WTC11 (cell line): ENCODE data around the gene ZDHHC8. TPM values are rescaled to one million over a fixed set of nuclear protein-coding genes. Genes with fewer than 3 reads are reported as not detected.

Source experiments
- ATAC-seq: fragments of 200-7000 bp; cut with Tn5 transposase; 2 replicates; pipeline ENCODE4 v1.10.0; 2021; ENCODE audit warnings: mild to moderate bottlenecking, moderate library complexity
- CTCF ChIA-PET: fragments of 300-600 bp; sonication (Branson Sonifier 250); formaldehyde crosslinking; loops from one replicate; lab custom pipeline; 2021; ENCODE audit warnings: antibody characterized with exemption; lab: Charles Lee
- POLR2A ChIA-PET: fragments of 350-600 bp; sonication (Branson Sonifier 250); formaldehyde crosslinking; loops from one replicate; lab custom pipeline; 2021; ENCODE audit warnings: antibody characterized with exemption; lab: Charles Lee
- DNase-seq: peaks from one replicate; pipeline ENCODE4 v3.0.0; 2021; ENCODE audit warnings: low spot score
- H3K27ac Mint-ChIP-seq: 2 replicates; pipeline ENCODE4 v1.8.0; 2021; ENCODE audit warnings: mixed read lengths
- H3K27me3 Mint-ChIP-seq: 2 replicates; pipeline ENCODE4 v1.8.0; 2021; ENCODE audit warnings: low read depth, mild to moderate bottlenecking, moderate library complexity, mixed read lengths
- H3K36me3 Mint-ChIP-seq: 2 replicates; pipeline ENCODE4 v1.8.0; 2021; ENCODE audit warnings: mixed read lengths
- H3K4me1 Mint-ChIP-seq: 2 replicates; pipeline ENCODE4 v1.8.0; 2022; ENCODE audit warnings: mixed read lengths
- H3K4me3 Mint-ChIP-seq: 2 replicates; pipeline ENCODE4 v1.8.0; 2021; ENCODE audit warnings: mild to moderate bottlenecking, moderate library complexity, mixed read lengths
- H3K9me3 Mint-ChIP-seq: 2 replicates; pipeline ENCODE4 v1.8.0; 2021; ENCODE audit warnings: mixed read lengths
- ATF1 ChIP-seq: sonication (generic); formaldehyde crosslinking; IDR thresholded peaks from 2 replicates; pipeline ENCODE4 v1.8.1; 2023; ENCODE audit warnings: mild to moderate bottlenecking, moderate library complexity, missing genetic modification reagents
- GTF2I ChIP-seq: fragments of 250-450 bp; sonication (Bioruptor Pico); conservative IDR thresholded peaks from 2 replicates; pipeline ENCODE4 v1.4.0; 2021; ENCODE audit warnings: mild to moderate bottlenecking
- IRF2 ChIP-seq: sonication (generic); formaldehyde crosslinking; IDR thresholded peaks from 2 replicates; pipeline ENCODE4 v1.8.0; 2022; ENCODE audit warnings: low read depth, missing genetic modification reagents, borderline replicate concordance
- NFYB ChIP-seq: sonication (generic); formaldehyde crosslinking; conservative IDR thresholded peaks from 2 replicates; pipeline ENCODE4 v1.8.0; 2022; ENCODE audit warnings: low read depth, missing genetic modification reagents
- NR1H2 ChIP-seq: sonication (generic); formaldehyde crosslinking; IDR thresholded peaks from 2 replicates; pipeline ENCODE4 v1.9.0; 2021; ENCODE audit warnings: mild to moderate bottlenecking, moderate library complexity, missing genetic modification reagents
- NR3C1 ChIP-seq: sonication (generic); formaldehyde crosslinking; conservative IDR thresholded peaks from 2 replicates; pipeline ENCODE4 v1.8.1; 2023; ENCODE audit warnings: low read depth, mild to moderate bottlenecking, missing genetic modification reagents
- PRRX2 ChIP-seq: fragments of 250-450 bp; sonication (Bioruptor Pico); IDR thresholded peaks from 2 replicates; pipeline ENCODE4 v1.8.0; 2021; ENCODE audit warnings: mild to moderate bottlenecking
- SP1 ChIP-seq: sonication (generic); formaldehyde crosslinking; conservative IDR thresholded peaks from 2 replicates; pipeline ENCODE4 v1.8.1; 2022; ENCODE audit warnings: missing genetic modification reagents
- TEAD1 ChIP-seq: sonication (generic); formaldehyde crosslinking; IDR thresholded peaks from 2 replicates; pipeline ENCODE4 v1.8.0; 2022; ENCODE audit warnings: mild to moderate bottlenecking, missing genetic modification reagents
- ZNF121 ChIP-seq: sonication (generic); formaldehyde crosslinking; IDR thresholded peaks from 2 replicates; pipeline ENCODE4 v1.8.0; 2023; ENCODE audit warnings: missing genetic modification reagents
- ZNF671 ChIP-seq: fragments of 250-450 bp; sonication (Bioruptor Pico); IDR thresholded peaks from 2 replicates; pipeline ENCODE4 v1.8.0; 2021; ENCODE audit warnings: mild to moderate bottlenecking
- total RNA-seq: library from RNA; stranded (reverse); gene quantifications from 3 replicates; pipeline ENCODE4 v1.2.3, GENCODE V29; 2021
- TF ChIP-seq, protein P1 (sequence below): fragments of 250-450 bp; sonication (Bioruptor Pico); IDR thresholded peaks from 2 replicates; pipeline ENCODE4 v1.9.0; 2021; ENCODE audit warnings: mild to moderate bottlenecking
- TF ChIP-seq, protein P2 (sequence below): sonication (generic); formaldehyde crosslinking; IDR thresholded peaks from 2 replicates; pipeline ENCODE4 v1.8.1; 2023; ENCODE audit warnings: mild to moderate bottlenecking, missing genetic modification reagents
- TF ChIP-seq, protein P3 (sequence below): fragments of 250-450 bp; sonication (Bioruptor Pico); IDR thresholded peaks from 2 replicates; pipeline ENCODE4 v1.9.0; 2021; ENCODE audit warnings: mild to moderate bottlenecking, borderline replicate concordance
- TF ChIP-seq, protein P4 (sequence below): fragments of 250-450 bp; sonication (Bioruptor Pico); IDR thresholded peaks from 2 replicates; pipeline ENCODE4 v1.9.0; 2021; ENCODE audit warnings: moderate library complexity, mild to moderate bottlenecking, inconsistent platforms, borderline replicate concordance
- TF ChIP-seq, protein P5 (sequence below): fragments of 250-450 bp; sonication (Bioruptor Pico); IDR thresholded peaks from 2 replicates; pipeline ENCODE4 v2.1.2; 2022; ENCODE audit warnings: mild to moderate bottlenecking, moderate library complexity

The ZDHHC8 gene
- total RNA-seq, 1 experiment from 2014 or later = 79.7 TPM

DNA sequence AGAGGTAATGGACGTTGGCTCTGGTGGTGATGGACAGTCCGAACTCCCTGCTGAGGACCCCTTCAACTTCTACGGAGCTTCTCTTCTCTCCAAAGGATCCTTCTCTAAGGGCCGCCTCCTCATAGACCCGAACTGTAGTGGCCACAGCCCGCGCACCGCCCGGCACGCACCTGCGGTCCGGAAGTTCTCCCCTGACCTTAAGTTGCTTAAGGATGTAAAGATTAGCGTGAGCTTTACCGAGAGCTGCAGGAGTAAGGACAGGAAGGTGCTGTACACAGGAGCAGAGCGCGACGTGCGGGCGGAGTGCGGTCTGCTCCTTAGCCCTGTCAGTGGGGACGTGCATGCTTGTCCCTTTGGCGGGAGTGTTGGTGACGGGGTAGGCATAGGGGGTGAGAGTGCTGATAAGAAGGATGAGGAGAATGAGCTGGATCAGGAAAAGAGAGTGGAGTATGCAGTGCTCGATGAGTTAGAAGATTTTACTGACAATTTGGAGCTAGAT, 45.5 kb upstream of the ZDHHC8 start (continued):
- no peak for TF ChIP-seq ZNF671 (CRISPR knock-in tag)
- TF ChIP-seq, protein P1, sequence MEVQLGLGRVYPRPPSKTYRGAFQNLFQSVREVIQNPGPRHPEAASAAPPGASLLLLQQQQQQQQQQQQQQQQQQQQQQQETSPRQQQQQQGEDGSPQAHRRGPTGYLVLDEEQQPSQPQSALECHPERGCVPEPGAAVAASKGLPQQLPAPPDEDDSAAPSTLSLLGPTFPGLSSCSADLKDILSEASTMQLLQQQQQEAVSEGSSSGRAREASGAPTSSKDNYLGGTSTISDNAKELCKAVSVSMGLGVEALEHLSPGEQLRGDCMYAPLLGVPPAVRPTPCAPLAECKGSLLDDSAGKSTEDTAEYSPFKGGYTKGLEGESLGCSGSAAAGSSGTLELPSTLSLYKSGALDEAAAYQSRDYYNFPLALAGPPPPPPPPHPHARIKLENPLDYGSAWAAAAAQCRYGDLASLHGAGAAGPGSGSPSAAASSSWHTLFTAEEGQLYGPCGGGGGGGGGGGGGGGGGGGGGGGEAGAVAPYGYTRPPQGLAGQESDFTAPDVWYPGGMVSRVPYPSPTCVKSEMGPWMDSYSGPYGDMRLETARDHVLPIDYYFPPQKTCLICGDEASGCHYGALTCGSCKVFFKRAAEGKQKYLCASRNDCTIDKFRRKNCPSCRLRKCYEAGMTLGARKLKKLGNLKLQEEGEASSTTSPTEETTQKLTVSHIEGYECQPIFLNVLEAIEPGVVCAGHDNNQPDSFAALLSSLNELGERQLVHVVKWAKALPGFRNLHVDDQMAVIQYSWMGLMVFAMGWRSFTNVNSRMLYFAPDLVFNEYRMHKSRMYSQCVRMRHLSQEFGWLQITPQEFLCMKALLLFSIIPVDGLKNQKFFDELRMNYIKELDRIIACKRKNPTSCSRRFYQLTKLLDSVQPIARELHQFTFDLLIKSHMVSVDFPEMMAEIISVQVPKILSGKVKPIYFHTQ (CRISPR knock-in tag) = no peak

DNA sequence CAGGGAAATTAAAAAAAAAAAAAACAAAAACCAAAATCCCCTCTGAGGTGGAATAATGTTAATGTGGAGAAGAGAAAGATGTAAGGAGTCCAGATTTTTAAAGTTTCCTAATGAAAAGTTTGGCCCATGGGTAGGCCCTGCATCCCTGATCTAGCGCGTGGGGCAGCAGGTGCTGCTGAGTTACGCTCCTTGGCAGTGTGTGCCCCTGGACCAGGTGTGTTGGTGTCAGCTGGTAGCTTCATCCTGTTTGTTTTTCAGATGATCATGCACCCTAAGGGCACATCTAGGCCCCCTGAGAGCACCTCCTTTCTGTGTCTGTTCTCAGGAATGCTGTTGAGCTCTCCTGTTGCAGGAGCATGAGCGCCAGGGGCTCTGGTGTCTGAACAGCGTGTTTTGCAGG, 44.8 kb upstream of the ZDHHC8 start:
- Mint-ChIP-seq H3K4me1 (peaks cover 30% of the 10 kb centered on the region), H3K4me3 (no peak overlapping the region), H3K36me3 (peaks cover 65% of the 10 kb centered on the region), H3K27ac (no peak overlapping the region), H3K9me3 (no peaks in the 10 kb centered on the region), H3K27me3 (no peaks in the 10 kb centered on the region)
- TF ChIP-seq, protein P2, sequence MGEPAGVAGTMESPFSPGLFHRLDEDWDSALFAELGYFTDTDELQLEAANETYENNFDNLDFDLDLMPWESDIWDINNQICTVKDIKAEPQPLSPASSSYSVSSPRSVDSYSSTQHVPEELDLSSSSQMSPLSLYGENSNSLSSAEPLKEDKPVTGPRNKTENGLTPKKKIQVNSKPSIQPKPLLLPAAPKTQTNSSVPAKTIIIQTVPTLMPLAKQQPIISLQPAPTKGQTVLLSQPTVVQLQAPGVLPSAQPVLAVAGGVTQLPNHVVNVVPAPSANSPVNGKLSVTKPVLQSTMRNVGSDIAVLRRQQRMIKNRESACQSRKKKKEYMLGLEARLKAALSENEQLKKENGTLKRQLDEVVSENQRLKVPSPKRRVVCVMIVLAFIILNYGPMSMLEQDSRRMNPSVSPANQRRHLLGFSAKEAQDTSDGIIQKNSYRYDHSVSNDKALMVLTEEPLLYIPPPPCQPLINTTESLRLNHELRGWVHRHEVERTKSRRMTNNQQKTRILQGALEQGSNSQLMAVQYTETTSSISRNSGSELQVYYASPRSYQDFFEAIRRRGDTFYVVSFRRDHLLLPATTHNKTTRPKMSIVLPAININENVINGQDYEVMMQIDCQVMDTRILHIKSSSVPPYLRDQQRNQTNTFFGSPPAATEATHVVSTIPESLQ (CRISPR knock-in tag) = no peak
- TF ChIP-seq NR3C1 (no peak), PRRX2 (no peak)
- ChIA-PET POLR2A (no interaction called here), CTCF (interaction anchor here (1.8 kb wide), 1 partner anchor 14 kb away, joined by 4 read pairs; no protein-coding TSS in a partner anchor)
- DNase-seq = no peak
- no peak for ATAC-seq

DNA sequence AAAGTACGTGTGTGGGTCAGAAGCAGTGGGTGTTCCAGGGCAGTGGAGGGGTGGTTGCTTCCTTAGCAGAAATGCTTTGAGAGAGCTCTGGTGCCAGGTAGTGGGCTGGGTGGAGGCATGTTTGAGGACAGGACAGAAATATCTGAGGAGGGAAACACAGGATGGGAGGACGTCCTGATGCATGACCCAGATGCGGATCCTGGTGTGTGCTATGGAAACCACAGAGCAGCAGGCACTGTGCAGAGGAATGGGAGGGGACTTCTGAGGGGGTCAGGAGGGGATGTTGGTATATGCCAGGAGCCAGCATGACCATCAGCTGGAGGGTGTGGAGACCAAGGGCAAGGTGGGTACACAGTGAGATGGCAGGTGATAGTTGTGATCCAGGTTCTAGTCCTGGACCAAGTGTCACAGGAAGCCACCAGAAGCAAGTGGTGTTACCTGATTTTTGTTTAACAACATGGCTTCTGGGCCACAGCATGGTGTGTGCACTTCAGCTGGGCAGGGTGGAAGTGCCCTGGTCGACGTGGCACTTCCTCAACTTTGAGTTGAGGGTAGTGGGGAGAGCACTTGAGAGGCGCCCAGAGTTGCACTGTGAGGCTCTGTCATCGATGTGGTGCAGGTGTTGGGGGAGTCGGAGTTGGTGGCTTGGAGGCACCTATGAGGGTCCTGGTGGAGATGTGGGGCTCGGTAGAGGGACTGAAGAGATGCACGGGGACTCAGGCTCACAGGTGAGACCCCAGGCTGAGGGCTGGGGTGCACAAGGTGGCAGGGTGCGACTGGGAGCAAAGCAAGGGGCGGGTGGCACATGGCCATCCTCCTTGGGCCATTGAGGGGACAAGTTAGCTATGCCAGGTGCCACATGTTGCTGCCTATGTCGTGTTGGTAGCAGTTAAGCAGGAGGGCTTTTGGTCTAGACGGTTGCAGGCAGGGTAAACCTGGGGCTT, 44.0 kb upstream of the ZDHHC8 start:
- no peak overlapping the region for H3K4me3 Mint-ChIP-seq
- H3K36me3 Mint-ChIP-seq = peaks cover 73% of the 10 kb centered on the region
- ChIA-PET POLR2A (no interaction called here), CTCF (no interaction called here)
- H3K4me1 Mint-ChIP-seq = peaks cover 25% of the 10 kb centered on the region
- no peak overlapping the region for H3K27ac Mint-ChIP-seq
- no peaks in the 10 kb centered on the region for H3K27me3 Mint-ChIP-seq
- no peaks in the 10 kb centered on the region for H3K9me3 Mint-ChIP-seq
- ATAC-seq (no peak), DNase-seq (no peak)
- TF ChIP-seq TEAD1 (CRISPR knock-in tag) = no peak
- TF ChIP-seq ZNF121 (CRISPR knock-in tag) = no peak
- no peak for TF ChIP-seq NFYB (CRISPR knock-in tag)
- no peak for TF ChIP-seq ATF1 (CRISPR knock-in tag)
- TF ChIP-seq, protein P3, sequence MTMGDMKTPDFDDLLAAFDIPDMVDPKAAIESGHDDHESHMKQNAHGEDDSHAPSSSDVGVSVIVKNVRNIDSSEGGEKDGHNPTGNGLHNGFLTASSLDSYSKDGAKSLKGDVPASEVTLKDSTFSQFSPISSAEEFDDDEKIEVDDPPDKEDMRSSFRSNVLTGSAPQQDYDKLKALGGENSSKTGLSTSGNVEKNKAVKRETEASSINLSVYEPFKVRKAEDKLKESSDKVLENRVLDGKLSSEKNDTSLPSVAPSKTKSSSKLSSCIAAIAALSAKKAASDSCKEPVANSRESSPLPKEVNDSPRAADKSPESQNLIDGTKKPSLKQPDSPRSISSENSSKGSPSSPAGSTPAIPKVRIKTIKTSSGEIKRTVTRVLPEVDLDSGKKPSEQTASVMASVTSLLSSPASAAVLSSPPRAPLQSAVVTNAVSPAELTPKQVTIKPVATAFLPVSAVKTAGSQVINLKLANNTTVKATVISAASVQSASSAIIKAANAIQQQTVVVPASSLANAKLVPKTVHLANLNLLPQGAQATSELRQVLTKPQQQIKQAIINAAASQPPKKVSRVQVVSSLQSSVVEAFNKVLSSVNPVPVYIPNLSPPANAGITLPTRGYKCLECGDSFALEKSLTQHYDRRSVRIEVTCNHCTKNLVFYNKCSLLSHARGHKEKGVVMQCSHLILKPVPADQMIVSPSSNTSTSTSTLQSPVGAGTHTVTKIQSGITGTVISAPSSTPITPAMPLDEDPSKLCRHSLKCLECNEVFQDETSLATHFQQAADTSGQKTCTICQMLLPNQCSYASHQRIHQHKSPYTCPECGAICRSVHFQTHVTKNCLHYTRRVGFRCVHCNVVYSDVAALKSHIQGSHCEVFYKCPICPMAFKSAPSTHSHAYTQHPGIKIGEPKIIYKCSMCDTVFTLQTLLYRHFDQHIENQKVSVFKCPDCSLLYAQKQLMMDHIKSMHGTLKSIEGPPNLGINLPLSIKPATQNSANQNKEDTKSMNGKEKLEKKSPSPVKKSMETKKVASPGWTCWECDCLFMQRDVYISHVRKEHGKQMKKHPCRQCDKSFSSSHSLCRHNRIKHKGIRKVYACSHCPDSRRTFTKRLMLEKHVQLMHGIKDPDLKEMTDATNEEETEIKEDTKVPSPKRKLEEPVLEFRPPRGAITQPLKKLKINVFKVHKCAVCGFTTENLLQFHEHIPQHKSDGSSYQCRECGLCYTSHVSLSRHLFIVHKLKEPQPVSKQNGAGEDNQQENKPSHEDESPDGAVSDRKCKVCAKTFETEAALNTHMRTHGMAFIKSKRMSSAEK (CRISPR knock-in tag) = no peak
- TF ChIP-seq SP1 (CRISPR knock-in tag) = no peak
- TF ChIP-seq, protein P4, sequence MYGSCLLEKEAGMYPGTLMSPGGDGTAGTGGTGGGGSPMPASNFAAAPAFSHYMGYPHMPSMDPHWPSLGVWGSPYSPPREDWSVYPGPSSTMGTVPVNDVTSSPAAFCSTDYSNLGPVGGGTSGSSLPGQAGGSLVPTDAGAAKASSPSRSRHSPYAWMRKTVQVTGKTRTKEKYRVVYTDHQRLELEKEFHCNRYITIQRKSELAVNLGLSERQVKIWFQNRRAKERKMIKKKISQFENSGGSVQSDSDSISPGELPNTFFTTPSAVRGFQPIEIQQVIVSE (CRISPR knock-in tag) = no peak
- TF ChIP-seq NR1H2 = no peak
- TF ChIP-seq, protein P5, sequence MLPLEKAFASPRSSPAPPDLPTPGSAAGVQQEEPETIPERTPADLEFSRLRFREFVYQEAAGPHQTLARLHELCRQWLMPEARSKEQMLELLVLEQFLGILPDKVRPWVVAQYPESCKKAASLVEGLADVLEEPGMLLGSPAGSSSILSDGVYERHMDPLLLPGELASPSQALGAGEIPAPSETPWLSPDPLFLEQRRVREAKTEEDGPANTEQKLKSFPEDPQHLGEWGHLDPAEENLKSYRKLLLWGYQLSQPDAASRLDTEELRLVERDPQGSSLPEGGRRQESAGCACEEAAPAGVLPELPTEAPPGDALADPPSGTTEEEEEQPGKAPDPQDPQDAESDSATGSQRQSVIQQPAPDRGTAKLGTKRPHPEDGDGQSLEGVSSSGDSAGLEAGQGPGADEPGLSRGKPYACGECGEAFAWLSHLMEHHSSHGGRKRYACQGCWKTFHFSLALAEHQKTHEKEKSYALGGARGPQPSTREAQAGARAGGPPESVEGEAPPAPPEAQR (CRISPR knock-in tag) = no peak
- no peak for TF ChIP-seq GTF2I (CRISPR knock-in tag)
- TF ChIP-seq IRF2 (CRISPR knock-in tag) = no peak
